ENCODE measurements around the gene YKT6. TPM values are rescaled to one million over a fixed set of nuclear protein-coding genes. Genes with fewer than 3 reads are reported as not detected.

Gene YKT6
- total RNA-seq, 4 donors from 2014 or later: 51.7 to 90.0 (median 60.2) TPM

DNA sequence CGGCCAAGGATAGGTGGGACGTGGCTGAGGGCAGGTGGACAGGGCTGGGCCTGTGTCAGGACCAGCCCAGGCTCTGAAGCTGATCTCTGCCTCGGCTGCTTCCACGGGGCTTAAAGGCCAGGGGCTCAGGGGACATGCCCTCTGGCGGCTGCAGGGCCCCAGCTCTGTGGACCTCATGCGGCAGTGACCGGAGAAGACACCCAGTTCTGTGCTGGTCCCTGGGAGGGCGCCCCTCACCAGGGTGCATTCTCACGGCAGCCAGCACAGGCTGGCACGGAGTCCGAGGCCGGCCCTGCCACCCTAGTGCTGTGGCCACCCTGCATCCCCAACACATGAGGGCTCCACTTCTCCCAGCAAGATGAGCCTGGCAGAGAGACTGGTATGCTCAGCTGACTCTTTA is 30.3 kb downstream of the YKT6 start:
- intact Hi-C loops (cut with DNase I): no loop called here
- no peaks in the 10 kb centered on the region for H3K27me3 ChIP-seq
- no peak overlapping the region for H3K27ac ChIP-seq
- no peak for TF ChIP-seq POLR2A (IDR thresholded peaks at IDR 0.05)
- TF ChIP-seq, protein P1, sequence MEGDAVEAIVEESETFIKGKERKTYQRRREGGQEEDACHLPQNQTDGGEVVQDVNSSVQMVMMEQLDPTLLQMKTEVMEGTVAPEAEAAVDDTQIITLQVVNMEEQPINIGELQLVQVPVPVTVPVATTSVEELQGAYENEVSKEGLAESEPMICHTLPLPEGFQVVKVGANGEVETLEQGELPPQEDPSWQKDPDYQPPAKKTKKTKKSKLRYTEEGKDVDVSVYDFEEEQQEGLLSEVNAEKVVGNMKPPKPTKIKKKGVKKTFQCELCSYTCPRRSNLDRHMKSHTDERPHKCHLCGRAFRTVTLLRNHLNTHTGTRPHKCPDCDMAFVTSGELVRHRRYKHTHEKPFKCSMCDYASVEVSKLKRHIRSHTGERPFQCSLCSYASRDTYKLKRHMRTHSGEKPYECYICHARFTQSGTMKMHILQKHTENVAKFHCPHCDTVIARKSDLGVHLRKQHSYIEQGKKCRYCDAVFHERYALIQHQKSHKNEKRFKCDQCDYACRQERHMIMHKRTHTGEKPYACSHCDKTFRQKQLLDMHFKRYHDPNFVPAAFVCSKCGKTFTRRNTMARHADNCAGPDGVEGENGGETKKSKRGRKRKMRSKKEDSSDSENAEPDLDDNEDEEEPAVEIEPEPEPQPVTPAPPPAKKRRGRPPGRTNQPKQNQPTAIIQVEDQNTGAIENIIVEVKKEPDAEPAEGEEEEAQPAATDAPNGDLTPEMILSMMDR (IDR thresholded peaks at IDR 0.05): no peak
- WGBS, 2 donors: 98 to 100% methylated on average over 4 to 7 of the region's 12 CpGs
- H3K9me3 ChIP-seq: no peaks in the 10 kb centered on the region
- H3K4me3 ChIP-seq (replicated peaks in 1 of 3): no peak overlapping the region
- H3K36me3 ChIP-seq: no peaks in the 10 kb centered on the region
- DNase-seq: no peak
- H3K4me1 ChIP-seq: no peaks in the 10 kb centered on the region

DNA sequence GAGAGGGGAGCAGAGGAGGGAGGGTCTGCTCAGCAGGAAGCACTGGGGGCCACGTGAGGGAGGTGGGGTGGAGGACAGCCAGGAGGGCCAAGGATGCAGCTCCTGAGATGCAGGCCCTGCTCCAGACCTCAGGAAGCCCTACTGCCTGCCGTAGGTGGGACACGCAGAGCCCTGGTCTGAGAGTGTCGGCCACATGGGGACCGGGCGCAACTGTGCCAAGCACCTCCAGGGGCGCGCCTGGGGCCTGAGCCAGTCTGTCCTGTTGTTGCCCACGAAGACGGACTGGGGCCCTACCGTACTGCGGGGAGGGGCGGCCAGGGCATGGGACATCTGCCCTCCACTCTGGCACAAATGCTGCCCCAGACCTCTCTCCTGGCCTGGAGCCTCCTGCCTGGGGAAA is 31.6 kb downstream of the YKT6 start:
- H3K9me3 ChIP-seq: no peaks in the 10 kb centered on the region
- H3K36me3 ChIP-seq: no peaks in the 10 kb centered on the region
- no peak for DNase-seq
- intact Hi-C loops (cut with DNase I): no loop called here
- TF ChIP-seq, protein P1 (IDR thresholded peaks at IDR 0.05): no peak
- TF ChIP-seq POLR2A (IDR thresholded peaks at IDR 0.05): no peak
- no peak overlapping the region for H3K4me3 ChIP-seq (replicated peaks in 1 of 3)
- no peaks in the 10 kb centered on the region for H3K27me3 ChIP-seq
- 84 to 95% methylated on average over 5 to 12 of the region's 13 CpGs for WGBS, 2 donors
- H3K4me1 ChIP-seq: no peaks in the 10 kb centered on the region
- no peak overlapping the region for H3K27ac ChIP-seq

DNA sequence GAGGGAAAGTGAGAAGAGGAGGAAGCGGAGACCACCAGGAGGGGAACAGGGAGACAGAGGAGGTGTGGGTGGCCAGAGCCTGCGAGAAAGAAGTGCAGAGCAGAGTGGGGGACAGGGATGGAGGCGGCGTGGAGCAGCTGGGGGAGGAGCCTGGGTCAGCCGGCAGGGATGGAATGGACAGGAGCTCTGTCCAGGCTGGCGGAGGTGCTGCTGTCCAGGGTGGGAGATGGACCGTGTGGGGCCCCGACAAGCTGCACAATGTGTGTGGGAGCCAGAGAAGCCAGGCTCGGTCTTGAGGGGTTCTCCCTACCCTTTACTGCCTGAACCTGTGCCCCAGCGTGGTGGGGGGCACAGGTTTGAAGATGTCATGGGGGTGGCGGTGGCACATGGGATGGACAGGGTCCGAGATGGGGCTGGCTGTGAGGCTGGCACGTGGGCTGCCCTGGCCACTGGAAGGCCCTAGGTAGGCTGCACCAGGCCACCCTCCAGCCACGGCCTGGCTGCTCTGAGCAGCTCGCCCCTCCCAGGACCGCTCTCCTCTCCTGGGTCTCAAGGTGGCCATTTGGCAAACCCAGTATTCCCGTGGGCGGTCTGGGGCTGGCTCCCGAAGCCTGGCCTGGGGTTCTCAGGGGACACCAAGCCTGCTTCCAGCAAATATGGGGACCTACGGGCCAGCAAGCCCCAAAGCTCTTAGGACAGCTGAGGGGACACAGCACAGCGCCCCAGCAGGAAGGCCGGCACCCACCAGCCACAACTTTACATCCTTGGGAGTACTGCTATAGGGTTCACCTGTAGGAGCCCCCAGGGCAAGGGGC is 32.3 kb downstream of the YKT6 start:
- intact Hi-C loops (cut with DNase I): no loop called here
- no peak overlapping the region for H3K27ac ChIP-seq

DNA sequence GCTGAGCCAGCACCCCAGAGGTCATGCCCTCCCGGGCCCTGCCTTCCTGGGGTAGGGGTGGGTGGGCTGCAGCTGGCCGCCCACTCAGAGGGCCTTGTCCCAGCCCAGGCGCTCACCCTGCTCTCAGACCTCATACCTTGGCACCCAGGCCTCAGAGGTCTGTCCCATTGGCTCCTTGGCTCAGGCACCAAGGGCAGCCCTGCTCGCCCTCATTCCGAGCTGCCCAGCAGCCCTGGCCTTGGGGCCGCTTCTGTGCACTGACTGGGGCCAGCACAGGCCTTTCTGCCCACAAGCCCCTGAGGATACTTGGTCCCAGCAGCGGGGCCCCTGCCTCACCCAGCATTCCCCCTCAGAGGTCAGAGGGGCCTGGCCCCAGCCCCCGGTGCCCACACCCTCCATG is 34.3 kb downstream of the YKT6 start:
- Histone ChIP-seq H3K9me3 (no peaks in the 10 kb centered on the region), H3K27ac (no peak overlapping the region), H3K36me3 (no peaks in the 10 kb centered on the region), H3K4me3 (replicated peaks in 1 of 3) (no peak overlapping the region), H3K27me3 (no peaks in the 10 kb centered on the region), H3K4me1 (no peaks in the 10 kb centered on the region)
- WGBS, 2 donors: 90 to 98% methylated on average over 3 to 8 of the region's 8 CpGs
- intact Hi-C loops (cut with DNase I): no loop called here
- DNase-seq: no peak
- TF ChIP-seq, protein P1 (IDR thresholded peaks at IDR 0.05): no peak
- no peak for TF ChIP-seq POLR2A (IDR thresholded peaks at IDR 0.05)

More for the DNA sequence above, 32.3 kb downstream of the YKT6 start:
- TF ChIP-seq POLR2A (IDR thresholded peaks at IDR 0.05): no peak
- TF ChIP-seq, protein P1 (IDR thresholded peaks at IDR 0.05): no peak
- no peak for DNase-seq
- WGBS, 2 donors: 83 to 85% methylated on average over 15 of the region's 22 CpGs
- Histone ChIP-seq H3K9me3 (no peaks in the 10 kb centered on the region), H3K4me1 (no peaks in the 10 kb centered on the region), H3K27me3 (no peaks in the 10 kb centered on the region), H3K4me3 (replicated peaks in 1 of 3) (no peak overlapping the region), H3K36me3 (no peaks in the 10 kb centered on the region)

DNA sequence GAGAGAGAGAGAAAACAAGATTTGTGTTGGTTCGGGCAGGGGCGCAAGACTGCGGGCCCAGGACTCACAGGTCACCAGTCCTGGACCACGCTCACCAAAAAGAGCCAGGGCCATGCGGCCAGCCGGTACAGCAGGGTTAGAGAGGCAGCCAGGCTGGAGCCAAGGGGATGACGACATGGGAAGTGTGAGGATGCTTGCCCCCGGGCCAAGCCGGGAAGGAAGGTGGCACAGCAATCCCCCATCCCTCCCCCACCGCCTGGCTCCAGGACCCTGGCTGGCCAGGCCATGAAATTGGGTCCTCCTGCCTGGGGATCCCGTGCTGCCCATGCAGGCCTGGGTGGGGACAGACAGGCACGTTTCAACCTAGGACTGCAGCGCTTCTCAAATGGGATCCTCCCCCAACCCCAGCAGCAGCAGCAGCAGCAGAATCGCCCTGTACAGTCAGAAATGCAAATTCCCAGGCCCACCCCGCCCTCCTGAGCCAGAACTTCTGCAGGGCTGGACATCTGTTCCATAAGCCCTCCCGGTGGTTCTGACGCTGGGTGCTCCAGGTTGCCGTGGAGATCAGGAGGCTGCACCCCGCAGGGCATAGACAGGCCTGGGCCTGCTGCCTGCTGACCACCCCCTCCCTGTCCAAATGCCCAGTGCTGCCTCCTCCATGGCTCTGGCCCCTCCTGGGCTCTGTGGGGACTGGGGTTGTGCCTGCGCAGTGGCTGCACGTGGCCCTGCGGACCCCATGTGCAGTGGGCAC is 35.0 kb downstream of the YKT6 start:
- H3K4me1 ChIP-seq: no peaks in the 10 kb centered on the region
- H3K4me3 ChIP-seq (replicated peaks in 1 of 3): no peak overlapping the region
- WGBS, 2 donors: 63 to 85% methylated on average over 15 to 18 of the region's 22 CpGs
- H3K9me3 ChIP-seq: no peaks in the 10 kb centered on the region
- DNase-seq: no peak
- no peaks in the 10 kb centered on the region for H3K27me3 ChIP-seq
- no peak for TF ChIP-seq POLR2A (IDR thresholded peaks at IDR 0.05)
- TF ChIP-seq, protein P1 (IDR thresholded peaks at IDR 0.05): no peak
- H3K27ac ChIP-seq: no peak overlapping the region
- H3K36me3 ChIP-seq: no peaks in the 10 kb centered on the region
- intact Hi-C loops (cut with DNase I): no loop called here

Data from thyroid gland (tissue), 4 donors.